PC-9 (cell line): ENCODE data around the gene TRDN.

Experiments used
- EZH2 ChIP-seq: fragments of 200-600 bp; sonication (generic); IDR thresholded peaks from 2 replicates; pipeline ENCODE4 v1.8.0; 2017; ENCODE audit warnings: antibody characterized with exemption, low read depth
- TF ChIP-seq, protein P1 (sequence below): fragments of 200-600 bp; sonication (generic); conservative IDR thresholded peaks from 2 replicates; pipeline ENCODE4 v1.6.1; 2017; ENCODE audit warnings: mixed run types, antibody characterized with exemption, mild to moderate bottlenecking, moderate library complexity

DNA sequence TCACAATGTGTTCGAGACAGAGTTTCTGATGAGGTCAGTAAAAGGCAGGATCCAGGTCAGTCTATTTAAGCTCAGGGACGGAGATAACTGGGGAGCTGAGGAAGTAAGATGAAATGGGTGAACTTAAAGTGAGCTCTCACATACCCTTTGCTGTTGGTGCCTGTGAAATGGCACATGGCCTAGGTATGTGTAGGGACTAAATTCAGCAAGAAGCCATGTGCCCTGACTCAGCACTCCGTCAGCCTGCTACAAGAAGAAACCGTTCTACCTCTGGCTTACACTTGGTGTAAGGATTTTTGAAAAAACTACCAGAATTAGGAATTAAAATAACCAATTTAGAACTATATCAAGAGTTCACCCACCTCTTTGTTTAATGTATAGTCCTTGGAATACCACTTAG is 41.1 kb upstream of the TRDN start:
- TF ChIP-seq, protein P1, sequence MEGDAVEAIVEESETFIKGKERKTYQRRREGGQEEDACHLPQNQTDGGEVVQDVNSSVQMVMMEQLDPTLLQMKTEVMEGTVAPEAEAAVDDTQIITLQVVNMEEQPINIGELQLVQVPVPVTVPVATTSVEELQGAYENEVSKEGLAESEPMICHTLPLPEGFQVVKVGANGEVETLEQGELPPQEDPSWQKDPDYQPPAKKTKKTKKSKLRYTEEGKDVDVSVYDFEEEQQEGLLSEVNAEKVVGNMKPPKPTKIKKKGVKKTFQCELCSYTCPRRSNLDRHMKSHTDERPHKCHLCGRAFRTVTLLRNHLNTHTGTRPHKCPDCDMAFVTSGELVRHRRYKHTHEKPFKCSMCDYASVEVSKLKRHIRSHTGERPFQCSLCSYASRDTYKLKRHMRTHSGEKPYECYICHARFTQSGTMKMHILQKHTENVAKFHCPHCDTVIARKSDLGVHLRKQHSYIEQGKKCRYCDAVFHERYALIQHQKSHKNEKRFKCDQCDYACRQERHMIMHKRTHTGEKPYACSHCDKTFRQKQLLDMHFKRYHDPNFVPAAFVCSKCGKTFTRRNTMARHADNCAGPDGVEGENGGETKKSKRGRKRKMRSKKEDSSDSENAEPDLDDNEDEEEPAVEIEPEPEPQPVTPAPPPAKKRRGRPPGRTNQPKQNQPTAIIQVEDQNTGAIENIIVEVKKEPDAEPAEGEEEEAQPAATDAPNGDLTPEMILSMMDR, result no peak
- no peak for TF ChIP-seq EZH2
